Activated naive CD8-positive, alpha-beta T cell treated with anti-CD3 and anti-CD28 coated beads, Interleukin-2, amount 50 U/mL, for 24 hours (primary cell): Measurements from ENCODE around the gene ZBTB5.
"Not testable (repeated sequence)": the region's sequence is repeated elsewhere in the genome, so short reads cannot be mapped to it uniquely, and the experiment has no call there.

Source experiments
- ATAC-seq: fragments of 150-1000 bp; cut with Tn5 transposase; one replicate; pipeline ENCODE4 v1.10.0; 2021
- DNase-seq: peaks from one replicate; pipeline ENCODE4 v3.0.0; 2021
- H3K27ac Mint-ChIP-seq: one replicate; pipeline ENCODE4 v1.8.0; 2021; ENCODE audit warnings: mild to moderate bottlenecking, mixed read lengths
- H3K27me3 Mint-ChIP-seq: one replicate; pipeline ENCODE4 v1.8.0; 2021; ENCODE audit warnings: mixed read lengths
- H3K36me3 Mint-ChIP-seq: one replicate; pipeline ENCODE4 v1.8.0; 2021; ENCODE audit warnings: low read depth, mixed read lengths
- H3K4me1 Mint-ChIP-seq: one replicate; pipeline ENCODE4 v1.8.0; 2021; ENCODE audit warnings: mixed read lengths
- H3K4me3 Mint-ChIP-seq: one replicate; pipeline ENCODE4 v1.8.0; 2021; ENCODE audit warnings: mild to moderate bottlenecking, moderate library complexity, mixed read lengths
- H3K9me3 Mint-ChIP-seq: one replicate; pipeline ENCODE4 v1.8.0; 2021; ENCODE audit warnings: mixed read lengths

The ZBTB5 gene

DNA sequence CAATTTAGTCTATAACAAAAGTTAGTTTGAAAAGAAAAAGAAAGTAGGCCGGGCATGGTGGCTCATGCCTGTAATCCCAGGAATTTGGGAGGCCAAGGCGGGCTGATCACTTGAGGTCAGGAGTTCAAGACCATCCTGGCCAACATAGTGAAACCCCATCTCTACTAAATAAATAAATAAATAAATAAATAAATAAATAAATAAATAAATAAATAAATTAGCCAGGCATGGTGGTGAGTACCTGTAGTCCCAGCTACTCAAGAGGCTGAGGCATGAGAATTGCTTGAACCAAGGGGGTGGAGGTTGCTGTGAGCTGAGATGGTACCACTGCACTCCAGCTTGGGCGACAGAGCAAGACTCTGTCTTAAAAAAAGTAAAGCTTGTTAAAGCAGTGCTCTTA is 67.3 kb downstream of the ZBTB5 start:
- not testable (repeated sequence) for ATAC-seq, H3K36me3 Mint-ChIP-seq, DNase-seq, H3K4me1 Mint-ChIP-seq, H3K27ac Mint-ChIP-seq, H3K4me3 Mint-ChIP-seq, H3K9me3 Mint-ChIP-seq, H3K27me3 Mint-ChIP-seq

DNA sequence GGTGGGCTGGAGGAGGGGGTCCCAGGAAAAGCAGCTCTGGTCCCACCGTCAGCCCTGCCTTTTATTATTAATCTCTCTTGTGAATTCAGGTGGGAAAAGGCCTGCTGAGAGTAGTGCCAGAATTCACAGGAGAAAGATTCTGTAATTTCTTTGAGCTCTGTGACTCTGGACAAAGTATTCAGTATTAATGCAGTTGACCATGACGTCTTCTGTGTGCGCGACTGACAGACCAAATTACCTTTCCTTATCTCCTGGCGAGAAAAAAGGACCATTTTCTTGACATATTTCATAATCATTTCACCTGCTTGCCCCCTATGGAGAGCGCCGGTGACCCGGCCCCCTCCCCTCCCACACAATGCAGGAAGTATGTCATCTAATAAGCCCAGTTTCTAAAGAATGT is 69.6 kb downstream of the ZBTB5 start:
- Mint-ChIP-seq H3K27ac (peak overlapping the region; percentile 54), H3K36me3 (no peaks in the 10 kb centered on the region), H3K4me1 (peaks cover 6% of the 10 kb centered on the region), H3K4me3 (no peak overlapping the region), H3K27me3 (no peaks in the 10 kb centered on the region), H3K9me3 (no peaks in the 10 kb centered on the region)
- no peak for DNase-seq
- ATAC-seq = no peak

DNA sequence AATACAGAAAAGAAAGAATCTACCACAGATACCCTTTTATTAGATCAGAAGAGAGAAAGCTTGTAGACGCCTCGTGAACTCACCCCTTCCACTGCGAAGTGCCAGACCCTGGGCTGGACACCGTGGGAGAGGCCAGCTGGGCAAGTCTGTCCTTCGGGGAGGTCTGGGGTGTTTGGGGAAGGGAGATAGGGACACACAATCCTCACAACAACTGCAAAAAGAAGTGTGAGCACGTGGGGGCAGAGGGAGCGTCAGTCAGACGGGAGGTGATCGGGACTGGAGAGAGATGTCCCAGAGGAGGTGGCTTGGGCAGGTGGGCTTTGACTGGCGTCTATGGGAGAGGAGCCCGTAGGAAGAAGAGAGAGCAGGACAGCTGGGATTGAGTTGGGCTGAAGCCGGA is 70.0 kb downstream of the ZBTB5 start:
- Mint-ChIP-seq H3K27ac (no peak overlapping the region), H3K27me3 (no peaks in the 10 kb centered on the region), H3K9me3 (no peaks in the 10 kb centered on the region), H3K36me3 (no peaks in the 10 kb centered on the region), H3K4me3 (no peak overlapping the region), H3K4me1 (peaks cover 9% of the 10 kb centered on the region)
- DNase-seq (no peak), ATAC-seq (no peak)

DNA sequence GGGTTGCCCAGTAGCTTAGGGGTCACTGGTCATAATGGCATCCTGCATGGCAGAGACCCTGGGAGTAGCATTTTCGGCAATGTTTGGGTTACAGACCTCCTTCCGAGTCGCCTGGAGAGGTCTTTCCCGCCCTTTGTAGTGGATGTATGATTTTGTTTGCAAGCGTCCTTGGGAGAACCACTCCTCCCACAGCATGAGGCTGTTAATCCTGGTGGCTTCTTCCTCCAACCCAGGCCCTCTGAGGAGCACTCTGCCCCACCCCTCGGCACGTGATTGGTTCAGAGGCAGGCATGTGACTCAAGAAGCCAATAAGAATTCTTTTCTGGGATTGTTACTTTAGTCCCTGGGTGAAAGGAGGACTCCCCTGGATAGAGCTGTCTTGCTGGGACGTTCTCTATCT is 73.0 kb downstream of the ZBTB5 start:
- H3K4me3 Mint-ChIP-seq = no peak overlapping the region
- no peaks in the 10 kb centered on the region for H3K9me3 Mint-ChIP-seq
- H3K36me3 Mint-ChIP-seq = no peaks in the 10 kb centered on the region
- H3K4me1 Mint-ChIP-seq = peaks cover 9% of the 10 kb centered on the region
- DNase-seq = no peak
- no peak overlapping the region for H3K27ac Mint-ChIP-seq
- H3K27me3 Mint-ChIP-seq = no peaks in the 10 kb centered on the region
- no peak for ATAC-seq

- Mint-ChIP-seq H3K27ac (no peak overlapping the region), H3K9me3 (no peaks in the 10 kb centered on the region), H3K27me3 (no peaks in the 10 kb centered on the region), H3K36me3 (no peaks in the 10 kb centered on the region), H3K4me3 (no peak overlapping the region), H3K4me1 (peaks cover 9% of the 10 kb centered on the region)
- DNase-seq (peak; percentile 47), ATAC-seq (peak; percentile 53)
These were observed 74.5 kb downstream of the ZBTB5 start for GRCh38 chr9:37390759-37391158.
